Kidney (tissue), 14 donors: ENCODE data around the gene OSBPL10. TPM values are rescaled to one million over a fixed set of nuclear protein-coding genes. Genes with fewer than 3 reads are reported as not detected.

Source experiments
- DNase-seq, 5 donors: peaks; one replicate each; pipeline ENCODE4 v3.0.0-alpha.2; 2013 to 2020
- FAIRE-seq: peaks from 2 replicates; lab custom pipeline; 2012; peaks lifted over from hg19 to GRCh38; lab: Jason Lieb, UNC
- H3K27ac ChIP-seq, 2 donors: one replicate each; pipeline ENCODE4 v1.7.0; 2013; ENCODE audit warnings: low read depth in 2 of 2, low read length in 2 of 2, inconsistent platforms in 1 of 2
- H3K27me3 ChIP-seq: one replicate; pipeline ENCODE4 v1.7.1; 2013; ENCODE audit warnings: low read length, inconsistent platforms; ENCODE audit not compliant: control insufficient read depth, insufficient read depth
- H3K36me3 ChIP-seq, 3 donors: one replicate each; pipeline versions ENCODE4 v1.7.0 to v1.7.1; 2013; ENCODE audit warnings: low read length in 3 of 3, control low read depth in 1 of 3, inconsistent platforms in 1 of 3; ENCODE audit not compliant: insufficient read depth in 3 of 3, control insufficient read depth in 2 of 3
- H3K4me1 ChIP-seq, 3 donors: one replicate each; pipeline versions ENCODE4 v1.7.0 to v1.7.1; 2013; ENCODE audit warnings: low read length in 3 of 3, inconsistent platforms in 1 of 3, low read depth in 1 of 3; ENCODE audit not compliant: control insufficient read depth in 2 of 3, insufficient read depth in 2 of 3
- H3K4me3 ChIP-seq, 3 donors: one replicate each; pipeline versions ENCODE4 v1.7.0 to v1.8.1; 2013; ENCODE audit warnings: low read length in 3 of 3, control low read depth in 1 of 3, inconsistent platforms in 1 of 3
- H3K9ac ChIP-seq, 3 donors: one replicate each; pipeline versions ENCODE4 v1.7.0 to v1.7.1; 2013; ENCODE audit warnings: low read length in 3 of 3, control low read depth in 1 of 3, inconsistent platforms in 1 of 3
- H3K9me3 ChIP-seq, 3 donors: one replicate each; pipeline versions ENCODE4 v1.7.0 to v1.7.1; 2013; ENCODE audit warnings: low read length in 3 of 3, control low read depth in 1 of 3, inconsistent platforms in 1 of 3; ENCODE audit not compliant: control insufficient read depth in 2 of 3, insufficient read depth in 1 of 3
- intact Hi-C: fragments of 100-400 bp; cut with DNase I; formaldehyde crosslinking; loops from one replicate; pipeline ENCODE4 v1.11.1; 2022
- polyA plus RNA-seq: library from polyadenylated mRNA; stranded (reverse); fragments of 350-450 nt; fragmentation: Illumina TruSeq; extraction: RNeasy Lipid Tissue Mini Kit (QIAGEN cat#74804); gene quantifications from one replicate; pipeline ENCODE4 v1.2.3, GENCODE V29; 2014; ENCODE audit warnings: low read depth, low replicate concordance; ENCODE audit not compliant: insufficient read depth
- total RNA-seq: library from RNA; stranded (reverse); fragmentation: NEBNext Ultra II Directional; extraction: Animal tissue kit (Norgen Biotek cat#: 25700); gene quantifications from one replicate; pipeline ENCODE4 v1.2.1, GENCODE V29; 2021
- TF ChIP-seq, protein P1 (sequence below): IDR thresholded peaks from 3 replicates; pipeline ENCODE4 v1.5.1; 2012; ENCODE audit warnings: mild to moderate bottlenecking, moderate library complexity, borderline replicate concordance; ENCODE audit not compliant: insufficient read depth; ENCODE audit errors: extremely low read depth
- donor health status: control.
- donor health status: control.
- donor health status: control.
- donor health status: control.
- donor health status: control.
- donor health status: DM: yes; HTN: yes; CAD: no.
- donor health status: Normal renal cell carcinoma (clear cell type).

OSBPL10 gene
- total and polyA plus RNA-seq, 2 donors from 2014 or later: 11.8 to 89.3 TPM

DNA sequence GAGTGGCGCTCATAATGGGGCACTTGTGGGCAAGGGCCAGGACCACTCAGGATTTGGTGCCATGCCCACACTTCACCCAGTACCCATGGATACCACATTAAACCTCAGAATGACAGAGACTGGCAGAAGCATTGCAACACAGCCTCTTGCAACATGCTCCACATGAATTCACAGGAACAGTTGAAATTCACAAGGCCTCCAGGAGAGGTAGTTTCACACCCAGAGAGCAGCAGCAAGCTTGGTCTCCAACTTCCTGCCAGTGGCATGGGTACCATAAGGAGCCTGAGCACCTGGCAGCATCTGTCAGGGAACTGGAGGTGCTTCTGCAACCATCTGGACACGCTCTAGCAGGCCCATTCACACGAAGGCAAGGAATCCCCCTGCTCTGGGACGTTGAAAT lies 101.0 kb downstream of the OSBPL10 start:
- Histone ChIP-seq H3K36me3 (peaks cover 0 to 2% (median 0%) of the 10 kb centered on the region in 3 donors), H3K9me3 (no peaks in the 10 kb centered on the region), H3K27me3 (no peaks in the 10 kb centered on the region), H3K27ac (no peak overlapping the region), H3K4me1 (peaks cover 3 to 11% (median 6%) of the 10 kb centered on the region in 3 donors), H3K9ac (no peak overlapping the region), H3K4me3 (no peak overlapping the region)
- TF ChIP-seq, protein P1, sequence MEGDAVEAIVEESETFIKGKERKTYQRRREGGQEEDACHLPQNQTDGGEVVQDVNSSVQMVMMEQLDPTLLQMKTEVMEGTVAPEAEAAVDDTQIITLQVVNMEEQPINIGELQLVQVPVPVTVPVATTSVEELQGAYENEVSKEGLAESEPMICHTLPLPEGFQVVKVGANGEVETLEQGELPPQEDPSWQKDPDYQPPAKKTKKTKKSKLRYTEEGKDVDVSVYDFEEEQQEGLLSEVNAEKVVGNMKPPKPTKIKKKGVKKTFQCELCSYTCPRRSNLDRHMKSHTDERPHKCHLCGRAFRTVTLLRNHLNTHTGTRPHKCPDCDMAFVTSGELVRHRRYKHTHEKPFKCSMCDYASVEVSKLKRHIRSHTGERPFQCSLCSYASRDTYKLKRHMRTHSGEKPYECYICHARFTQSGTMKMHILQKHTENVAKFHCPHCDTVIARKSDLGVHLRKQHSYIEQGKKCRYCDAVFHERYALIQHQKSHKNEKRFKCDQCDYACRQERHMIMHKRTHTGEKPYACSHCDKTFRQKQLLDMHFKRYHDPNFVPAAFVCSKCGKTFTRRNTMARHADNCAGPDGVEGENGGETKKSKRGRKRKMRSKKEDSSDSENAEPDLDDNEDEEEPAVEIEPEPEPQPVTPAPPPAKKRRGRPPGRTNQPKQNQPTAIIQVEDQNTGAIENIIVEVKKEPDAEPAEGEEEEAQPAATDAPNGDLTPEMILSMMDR: peak; percentile 3
- no peak for FAIRE-seq
- intact Hi-C loops: no loop called here
- no peak for DNase-seq

DNA sequence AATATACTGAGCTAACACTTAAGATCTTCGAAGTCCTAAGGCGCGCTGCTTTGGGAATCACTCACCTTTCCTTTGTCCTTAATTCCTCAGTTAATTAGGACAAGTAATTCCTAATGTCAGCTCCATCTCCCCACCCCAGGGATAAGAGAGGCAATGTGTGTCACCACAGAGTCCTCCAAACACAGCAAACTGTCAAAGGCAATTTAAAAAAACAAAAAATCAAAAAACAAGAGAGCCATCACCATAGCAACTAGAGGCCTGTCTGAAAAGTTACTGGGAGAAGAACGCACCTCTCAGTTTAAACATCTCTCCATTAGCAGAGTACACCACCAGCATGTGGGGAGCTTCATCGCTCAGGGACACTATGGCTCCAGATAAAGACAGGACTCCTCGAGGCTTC lies 101.7 kb downstream of the OSBPL10 start:
- peaks cover 0 to 2% (median 0%) of the 10 kb centered on the region in 3 donors for H3K36me3 ChIP-seq
- H3K27me3 ChIP-seq: no peaks in the 10 kb centered on the region

DNA sequence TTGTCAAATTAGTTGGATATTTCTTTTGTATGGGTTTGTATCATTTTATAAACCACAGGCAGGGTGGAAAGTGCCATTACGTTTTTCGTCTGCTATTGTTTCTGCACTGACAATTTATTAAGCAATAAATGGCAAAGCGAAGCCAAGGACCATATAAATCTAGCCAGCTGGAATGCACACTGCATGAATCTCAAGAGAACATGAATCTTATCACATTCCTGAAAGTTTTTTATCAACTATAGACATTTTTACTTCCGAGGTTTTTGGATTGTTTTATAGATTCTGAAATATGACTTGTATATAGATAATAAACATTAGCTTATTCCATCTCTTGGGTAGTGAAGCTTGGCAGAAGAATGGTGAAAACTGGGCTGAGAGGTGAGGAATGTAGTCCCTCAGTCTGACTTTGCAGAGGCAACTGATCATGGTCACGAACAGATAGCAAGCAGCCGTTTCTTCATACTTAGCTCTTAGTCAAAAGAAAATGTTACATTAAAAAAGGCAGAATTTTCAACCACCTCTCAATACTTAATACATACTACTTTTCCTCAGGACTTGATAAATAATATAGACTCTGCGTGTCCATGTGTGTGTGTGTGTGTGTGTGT lies 102.7 kb downstream of the OSBPL10 start:
- TF ChIP-seq, protein P1: no peak
- Histone ChIP-seq H3K9me3 (no peaks in the 10 kb centered on the region), H3K36me3 (peaks cover 0 to 2% (median 0%) of the 10 kb centered on the region in 3 donors), H3K9ac (no peak overlapping the region), H3K4me3 (no peak overlapping the region), H3K4me1 (peaks cover 0 to 2% (median 0%) of the 10 kb centered on the region in 3 donors), H3K27ac (no peak overlapping the region), H3K27me3 (no peaks in the 10 kb centered on the region)
- DNase-seq: peak in 2 of 5 donors; percentile 36 to 47
- intact Hi-C loops: no loop called here
- no peak for FAIRE-seq

More for the DNA sequence above, 101.7 kb downstream of the OSBPL10 start:
- Histone ChIP-seq H3K4me1 (peaks cover 0 to 4% (median 2%) of the 10 kb centered on the region in 3 donors), H3K27ac (no peak overlapping the region), H3K4me3 (no peak overlapping the region), H3K9me3 (no peaks in the 10 kb centered on the region), H3K9ac (no peak overlapping the region)
- intact Hi-C loops: no loop called here
- DNase-seq: no peak
- TF ChIP-seq, protein P1: no peak
- no peak for FAIRE-seq
